CD14-positive monocyte (primary cell): ENCODE measurements around the gene NOL12. TPM values are rescaled to one million over a fixed set of nuclear protein-coding genes. Genes with fewer than 3 reads are reported as not detected.

ENCODE experiments used
- DNase-seq, 3 donors: peaks; one replicate each; pipeline ENCODE4 v3.0.0-alpha.2; 2011 to 2022
- H2AFZ ChIP-seq: 2 replicates; pipeline ENCODE4 v1.6.0; 2012; ENCODE audit warnings: mild to moderate bottlenecking, low read depth, low read length, inconsistent platforms; ENCODE audit not compliant: insufficient read depth, poor library complexity, severe bottlenecking
- H3K27ac ChIP-seq, 2 donors: 1 replicate in 1 of 2; 2 replicates in 1 of 2; pipeline ENCODE4 v1.5.1; 2012 to 2013; ENCODE audit warnings: low read length in 2 of 2, control low read depth in 1 of 2, inconsistent platforms in 1 of 2, low read depth in 1 of 2, mild to moderate bottlenecking in 1 of 2
- H3K27me3 ChIP-seq, 2 donors: one replicate each; pipeline versions ENCODE4 v1.6.0 to v1.6.1; 2011 to 2013; ENCODE audit warnings: low read length in 2 of 2; ENCODE audit not compliant: control insufficient read depth in 2 of 2, insufficient read depth in 2 of 2
- H3K36me3 ChIP-seq, 2 donors: replicated peaks in 1 of 2; 1 replicate in 1 of 2; 2 replicates in 1 of 2; pipeline versions ENCODE4 v1.5.1 to v1.6.1; 2012 to 2013; ENCODE audit warnings: low read length in 2 of 2, control low read depth in 1 of 2, inconsistent platforms in 1 of 2, mild to moderate bottlenecking in 1 of 2; ENCODE audit not compliant: insufficient read depth in 2 of 2, control insufficient read depth in 1 of 2
- H3K4me1 ChIP-seq, 2 donors: 1 replicate in 1 of 2; 2 replicates in 1 of 2; pipeline versions ENCODE4 v1.5.1 to v1.6.1; 2012 to 2013; ENCODE audit warnings: low read length in 2 of 2, control low read depth in 1 of 2, inconsistent platforms in 1 of 2, mild to moderate bottlenecking in 1 of 2, moderate library complexity in 1 of 2; ENCODE audit not compliant: insufficient read depth in 2 of 2, control insufficient read depth in 1 of 2
- H3K4me2 ChIP-seq: replicated peaks from 2 replicates; pipeline ENCODE3; 2012; ENCODE audit warnings: low read length, moderate library complexity, mild to moderate bottlenecking; ENCODE audit not compliant: poor library complexity, severe bottlenecking; ENCODE audit errors: extremely low read depth
- H3K4me3 ChIP-seq, 3 experiments: fragments of 200-600 bp in 1 of 3; sonication (generic) in 1 of 3; replicated peaks in 1 of 3; 1 replicate in 2 of 3; 2 replicates in 1 of 3; pipeline ENCODE4 v1.5.1; 2011 to 2013; ENCODE audit warnings: low read length in 3 of 3, mild to moderate bottlenecking in 3 of 3, control low read depth in 2 of 3, low read depth in 2 of 3, inconsistent platforms in 1 of 3, moderate library complexity in 1 of 3
- H3K79me2 ChIP-seq: 2 replicates; pipeline ENCODE4 v1.6.0; 2012; ENCODE audit warnings: mild to moderate bottlenecking, control low read depth, inconsistent platforms, low read length, moderate library complexity; ENCODE audit not compliant: insufficient read depth
- H3K9ac ChIP-seq: 2 replicates; pipeline ENCODE4 v1.6.0; 2017; ENCODE audit warnings: low read length, mild to moderate bottlenecking; ENCODE audit not compliant: insufficient read depth, poor library complexity, severe bottlenecking
- H3K9me3 ChIP-seq, 2 donors: replicated peaks in 1 of 2; 1 replicate in 1 of 2; 2 replicates in 1 of 2; pipeline versions ENCODE4 v1.5.1 to v1.6.1; 2012 to 2013; ENCODE audit warnings: low read length in 2 of 2, control low read depth in 1 of 2; ENCODE audit not compliant: control insufficient read depth in 1 of 2, insufficient read depth in 1 of 2
- H4K20me1 ChIP-seq: 2 replicates; pipeline ENCODE4 v1.6.0; 2012; ENCODE audit warnings: mild to moderate bottlenecking, low read length, control low read depth, moderate library complexity; ENCODE audit not compliant: insufficient read depth
- H3K27ac Mint-ChIP-seq, 7 donors: one replicate each; pipeline ENCODE4 v1.8.0; 2020; ENCODE audit warnings: mild to moderate bottlenecking in 7 of 7, mixed read lengths in 7 of 7, moderate library complexity in 6 of 7, inconsistent platforms in 2 of 7
- H3K27me3 Mint-ChIP-seq, 3 donors: one replicate each; pipeline ENCODE4 v1.8.0; 2021 to 2022; ENCODE audit warnings: low read depth in 3 of 3, mild to moderate bottlenecking in 3 of 3, mixed read lengths in 3 of 3, moderate library complexity in 3 of 3, inconsistent platforms in 1 of 3
- H3K36me3 Mint-ChIP-seq, 2 donors: one replicate each; pipeline ENCODE4 v1.8.0; 2020; ENCODE audit warnings: mixed read lengths in 2 of 2, inconsistent platforms in 1 of 2, mild to moderate bottlenecking in 1 of 2
- H3K4me1 Mint-ChIP-seq: one replicate; pipeline ENCODE4 v1.8.0; 2020; ENCODE audit warnings: mild to moderate bottlenecking, mixed read lengths
- H3K4me3 Mint-ChIP-seq, 2 donors: one replicate each; pipeline ENCODE4 v1.8.0; 2020; ENCODE audit warnings: mild to moderate bottlenecking in 2 of 2, mixed read lengths in 2 of 2, moderate library complexity in 1 of 2
- H3K9me3 Mint-ChIP-seq, 7 donors: one replicate each; pipeline ENCODE4 v1.8.0; 2020 to 2022; ENCODE audit warnings: mixed read lengths in 7 of 7, mild to moderate bottlenecking in 6 of 7, moderate library complexity in 6 of 7, inconsistent platforms in 2 of 7
- CTCF ChIP-seq: fragments of 200-600 bp; IDR thresholded peaks from one replicate; pipeline ENCODE4 v1.8.0; 2022; ENCODE audit warnings: antibody characterized with exemption, mild to moderate bottlenecking
- WGBS: methylation state at CpG from one replicate; pipeline ENCODE4 v1.1.5; 2013; ENCODE audit warnings: missing lambda C conversion rate; ENCODE audit not compliant: insufficient coverage; 5-methylcytosine and 5-hydroxymethylcytosine counted together
- intact Hi-C, 2 donors: fragments of 100-400 bp; cut with micrococcal nuclease; formaldehyde crosslinking; loops; one replicate each; pipeline versions ENCODE4 v1.15.0 to v1.15.1; 2023
- polyA plus RNA-seq, 3 donors: library from polyadenylated mRNA; depleted of rRNA in 1 of 3; unstranded in 2 of 3; stranded (reverse) in 1 of 3; fragments of 300-500 nt in 2 of 3; fragments of >200 nt in 1 of 3; fragmentation: Illumina TruSeq in 2 of 3; gene quantifications; 1 replicate in 2 of 3; 2 replicates in 1 of 3; pipeline ENCODE4 v1.2.3, GENCODE V29; 2012 to 2021

The NOL12 gene
- polyA plus RNA-seq, 3 donors: 47.3 to 52.0 (median 49.2) TPM

- no peak overlapping the region for H3K4me3 Mint-ChIP-seq
- H3K27ac Mint-ChIP-seq: peak overlapping the region in 1 of 7 donors; percentile 26
- TF ChIP-seq CTCF: no peak
- peaks cover 0 to 2% (median 0%) of the 10 kb centered on the region in 7 donors for H3K9me3 Mint-ChIP-seq
- H3K36me3 Mint-ChIP-seq: peaks cover 7 to 14% of the 10 kb centered on the region in 2 donors
- H3K4me1 Mint-ChIP-seq: peaks cover 69% of the 10 kb centered on the region
- 92% methylated on average over 6 of the region's 11 CpGs for WGBS
- intact Hi-C loops: loop anchor here in 1 of 2 donors (10.0 kb wide), 1 partner anchor 89 kb away; no protein-coding TSS in a partner anchor
- Histone ChIP-seq H3K27me3 (no peaks in the 10 kb centered on the region), H3K4me3 (no peak overlapping the region), H2AFZ (no peak overlapping the region), H3K9ac (no peak overlapping the region), H3K4me1 (peaks cover 67 to 85% of the 10 kb centered on the region in 2 donors), H3K4me2 (no peak overlapping the region), H4K20me1 (no peaks in the 10 kb centered on the region), H3K27ac (no peak overlapping the region), H3K9me3 (no peaks in the 10 kb centered on the region), H3K36me3 (no peaks in the 10 kb centered on the region), H3K79me2 (no peaks in the 10 kb centered on the region)
- DNase-seq: no peak
- peaks cover 0 to 4% (median 2%) of the 10 kb centered on the region in 3 donors for H3K27me3 Mint-ChIP-seq
Measured at GRCh38 chr22:37733625-37734401, 47.7 kb downstream of the NOL12 start.

GRCh38 chr22:37734402-37734700 lies 48.2 kb downstream of the NOL12 start:
- no peak for TF ChIP-seq CTCF
- Histone ChIP-seq H3K79me2 (no peaks in the 10 kb centered on the region), H3K27ac (no peak overlapping the region), H3K9me3 (no peaks in the 10 kb centered on the region), H3K4me1 (peaks cover 67 to 85% of the 10 kb centered on the region in 2 donors), H3K27me3 (no peaks in the 10 kb centered on the region), H2AFZ (no peak overlapping the region), H3K9ac (no peak overlapping the region), H3K4me3 (no peak overlapping the region), H3K4me2 (no peak overlapping the region), H3K36me3 (no peaks in the 10 kb centered on the region), H4K20me1 (no peaks in the 10 kb centered on the region)
- peaks cover 0 to 4% (median 2%) of the 10 kb centered on the region in 3 donors for H3K27me3 Mint-ChIP-seq
- H3K9me3 Mint-ChIP-seq: peaks cover 0 to 2% (median 0%) of the 10 kb centered on the region in 7 donors
- 94% methylated on average over 6 of the region's 6 CpGs for WGBS
- peak overlapping the region in 1 of 7 donors; percentile 26 for H3K27ac Mint-ChIP-seq
- H3K4me1 Mint-ChIP-seq: peaks cover 69% of the 10 kb centered on the region
- H3K36me3 Mint-ChIP-seq: peaks cover 7 to 15% of the 10 kb centered on the region in 2 donors
- no peak overlapping the region for H3K4me3 Mint-ChIP-seq
- intact Hi-C loops: loop anchor here in 1 of 2 donors (10.0 kb wide), 1 partner anchor 90 kb away; no protein-coding TSS in a partner anchor
- DNase-seq: no peak
